PFSK-1 (cell line): ENCODE data around the gene GPR39.

Experiments used
- FOXP2 ChIP-seq: optimal IDR thresholded peaks from 2 replicates; pipeline ENCODE3; 2011; ENCODE audit warnings: borderline replicate concordance, control low read depth, inconsistent platforms; ENCODE audit not compliant: insufficient read depth; ENCODE audit errors: extremely low read length, extremely low read depth
- POLR2AphosphoS5 ChIP-seq: IDR thresholded peaks from 2 replicates; pipeline ENCODE4 v1.6.1; 2012; ENCODE audit warnings: low read depth, mild to moderate bottlenecking, control low read depth, low read length, moderate library complexity
- SIN3A ChIP-seq: IDR thresholded peaks from 2 replicates; pipeline ENCODE4 v1.6.1; 2012; ENCODE audit warnings: mild to moderate bottlenecking, low read length, moderate library complexity, borderline replicate concordance; ENCODE audit not compliant: insufficient read depth
- TAF1 ChIP-seq: IDR thresholded peaks from 2 replicates; pipeline ENCODE4 v1.6.1; 2012; ENCODE audit warnings: low read length, control low read depth, borderline replicate concordance; ENCODE audit not compliant: insufficient read depth
- TF ChIP-seq, protein P1 (sequence below), 2 experiments: IDR thresholded peaks; 2 replicates each; pipeline versions ENCODE4 v1.6.1 to v1.8.0; 2011 to 2012; ENCODE audit warnings: low read depth in 2 of 2, low read length in 2 of 2, control low read depth in 1 of 2, inconsistent platforms in 1 of 2, mild to moderate bottlenecking in 1 of 2, moderate library complexity in 1 of 2; ENCODE audit not compliant: insufficient read depth in 1 of 2

The GPR39 gene

DNA sequence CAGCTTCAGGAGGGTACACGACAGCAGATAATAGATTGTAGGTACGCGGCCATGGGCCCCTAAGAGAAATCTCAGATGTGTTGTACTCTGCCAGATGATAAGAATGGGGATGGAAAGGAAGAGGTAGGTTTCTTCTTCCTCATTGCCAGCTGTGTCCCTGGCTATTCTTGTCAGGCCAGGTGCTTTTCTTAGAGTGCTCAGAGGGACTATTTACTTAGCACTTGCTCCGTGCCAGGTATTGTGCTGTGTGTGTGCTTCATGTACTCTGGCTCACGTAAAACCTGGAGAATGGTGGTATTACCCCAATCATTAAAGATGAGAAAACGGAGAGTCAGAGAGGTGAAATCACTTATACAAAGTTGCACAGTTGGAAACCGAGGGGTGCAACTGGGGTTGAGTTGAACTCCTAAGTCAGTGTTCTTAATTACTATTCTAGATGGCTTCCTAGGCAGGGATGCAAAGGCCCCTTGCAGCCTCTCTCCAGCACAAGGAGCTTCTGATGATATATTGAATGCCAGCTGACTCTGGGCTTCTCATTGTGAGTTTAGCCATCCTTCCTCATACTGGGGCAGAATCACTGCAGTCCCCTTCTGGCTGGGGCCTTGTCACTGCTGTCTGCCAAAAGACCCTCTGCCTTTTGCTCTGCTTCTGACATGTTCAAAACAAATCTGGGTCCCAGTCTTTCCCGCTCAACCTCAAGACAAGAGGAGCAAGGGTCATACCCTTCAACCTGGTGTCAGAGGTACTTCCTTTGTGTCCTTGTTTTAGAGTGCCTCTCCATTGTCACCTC is 192.7 kb downstream of the GPR39 start:
- TF ChIP-seq TAF1, result no peak
- TF ChIP-seq SIN3A, result no peak
- TF ChIP-seq POLR2AphosphoS5, result no peak
- no peak for TF ChIP-seq FOXP2
- TF ChIP-seq, protein P1, sequence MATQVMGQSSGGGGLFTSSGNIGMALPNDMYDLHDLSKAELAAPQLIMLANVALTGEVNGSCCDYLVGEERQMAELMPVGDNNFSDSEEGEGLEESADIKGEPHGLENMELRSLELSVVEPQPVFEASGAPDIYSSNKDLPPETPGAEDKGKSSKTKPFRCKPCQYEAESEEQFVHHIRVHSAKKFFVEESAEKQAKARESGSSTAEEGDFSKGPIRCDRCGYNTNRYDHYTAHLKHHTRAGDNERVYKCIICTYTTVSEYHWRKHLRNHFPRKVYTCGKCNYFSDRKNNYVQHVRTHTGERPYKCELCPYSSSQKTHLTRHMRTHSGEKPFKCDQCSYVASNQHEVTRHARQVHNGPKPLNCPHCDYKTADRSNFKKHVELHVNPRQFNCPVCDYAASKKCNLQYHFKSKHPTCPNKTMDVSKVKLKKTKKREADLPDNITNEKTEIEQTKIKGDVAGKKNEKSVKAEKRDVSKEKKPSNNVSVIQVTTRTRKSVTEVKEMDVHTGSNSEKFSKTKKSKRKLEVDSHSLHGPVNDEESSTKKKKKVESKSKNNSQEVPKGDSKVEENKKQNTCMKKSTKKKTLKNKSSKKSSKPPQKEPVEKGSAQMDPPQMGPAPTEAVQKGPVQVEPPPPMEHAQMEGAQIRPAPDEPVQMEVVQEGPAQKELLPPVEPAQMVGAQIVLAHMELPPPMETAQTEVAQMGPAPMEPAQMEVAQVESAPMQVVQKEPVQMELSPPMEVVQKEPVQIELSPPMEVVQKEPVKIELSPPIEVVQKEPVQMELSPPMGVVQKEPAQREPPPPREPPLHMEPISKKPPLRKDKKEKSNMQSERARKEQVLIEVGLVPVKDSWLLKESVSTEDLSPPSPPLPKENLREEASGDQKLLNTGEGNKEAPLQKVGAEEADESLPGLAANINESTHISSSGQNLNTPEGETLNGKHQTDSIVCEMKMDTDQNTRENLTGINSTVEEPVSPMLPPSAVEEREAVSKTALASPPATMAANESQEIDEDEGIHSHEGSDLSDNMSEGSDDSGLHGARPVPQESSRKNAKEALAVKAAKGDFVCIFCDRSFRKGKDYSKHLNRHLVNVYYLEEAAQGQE (IDR thresholded peaks at IDR 0.05; ENCODE audit: insufficient read depth in 1 of 2, low read depth in 2 of 2, low read length in 2 of 2), result no peak

DNA sequence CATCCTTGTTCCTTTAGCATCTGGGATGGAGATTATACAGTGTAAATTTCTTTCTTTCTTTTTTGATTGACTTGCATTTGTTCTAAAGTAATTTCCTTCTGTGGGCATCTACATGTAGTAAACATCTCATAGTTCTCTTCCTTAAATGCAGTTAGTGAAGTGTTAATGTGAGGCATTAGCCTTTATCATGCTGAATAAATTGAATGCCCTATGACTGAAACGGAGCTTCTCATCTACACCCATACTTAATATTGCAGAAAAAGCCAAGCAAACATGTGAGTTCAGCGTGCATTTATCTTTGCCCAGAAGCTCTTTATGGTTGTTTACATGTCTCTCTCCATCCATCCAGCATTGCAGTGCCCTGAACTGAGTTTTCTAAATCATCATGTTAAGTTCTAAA is 195.1 kb downstream of the GPR39 start:
- no peak for TF ChIP-seq POLR2AphosphoS5
- no peak for TF ChIP-seq FOXP2
- no peak for TF ChIP-seq TAF1
- no peak for TF ChIP-seq SIN3A
- TF ChIP-seq, protein P1 (IDR thresholded peaks at IDR 0.05; ENCODE audit: insufficient read depth in 1 of 2, low read depth in 2 of 2, low read length in 2 of 2), result no peak

DNA sequence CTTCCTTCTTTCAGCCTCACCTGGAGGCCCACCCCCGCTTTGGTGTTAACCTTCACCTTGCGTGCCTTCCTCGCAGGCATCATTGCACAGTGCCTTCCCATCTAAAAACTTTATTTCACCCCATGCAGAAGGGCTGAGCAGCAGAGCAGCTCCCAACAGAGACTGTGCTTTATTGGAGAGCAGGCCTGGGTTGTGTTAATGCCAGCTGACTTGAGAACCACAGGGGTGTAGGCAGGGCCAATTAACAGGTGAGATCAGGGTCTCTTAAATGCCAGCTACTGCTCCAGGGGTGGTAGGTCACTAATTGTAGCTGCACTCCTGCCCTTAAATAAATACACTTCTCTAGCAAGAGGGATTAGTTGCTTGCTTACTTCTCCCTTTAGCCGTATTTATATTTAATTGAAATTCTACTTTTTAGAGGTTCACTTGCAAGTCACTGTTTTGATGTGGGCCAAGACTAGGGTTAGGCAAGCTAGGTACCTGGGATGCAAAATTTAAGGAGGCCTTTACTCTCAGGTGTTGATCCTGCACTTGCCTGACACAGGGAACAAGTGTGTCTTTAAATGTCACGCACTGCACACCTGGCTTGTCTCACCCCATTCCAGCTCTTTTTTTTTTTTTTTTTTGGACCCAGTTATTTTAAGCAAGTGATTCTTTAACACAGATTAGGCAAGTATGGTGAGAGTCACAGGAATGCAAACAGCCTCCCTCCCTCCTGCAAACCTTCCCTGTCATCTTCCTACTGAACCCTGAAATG is 198.9 kb downstream of the GPR39 start:
- TF ChIP-seq, protein P1 (IDR thresholded peaks at IDR 0.05; ENCODE audit: insufficient read depth in 1 of 2, low read depth in 2 of 2, low read length in 2 of 2), result no peak
- TF ChIP-seq FOXP2, result no peak
- no peak for TF ChIP-seq SIN3A
- no peak for TF ChIP-seq TAF1
- no peak for TF ChIP-seq POLR2AphosphoS5

DNA sequence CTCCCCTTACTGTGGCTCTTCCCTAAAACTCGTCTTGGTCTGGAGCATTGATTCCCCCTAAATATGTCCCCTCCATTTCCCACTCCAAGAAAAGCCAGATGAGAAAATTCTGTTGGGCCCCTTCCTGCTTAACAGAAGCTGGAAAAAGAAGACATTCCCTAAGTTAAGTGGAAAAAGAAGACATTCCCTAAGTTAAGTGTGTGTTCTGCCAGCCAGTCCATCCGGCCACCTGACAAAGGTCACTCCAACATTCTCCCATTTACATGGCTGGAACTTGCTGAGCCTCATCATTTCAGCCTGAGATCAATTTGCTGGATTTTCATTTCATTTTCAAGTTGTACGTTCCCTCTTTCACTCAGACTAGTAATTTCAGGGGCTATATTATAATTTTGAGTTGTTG is 201.4 kb downstream of the GPR39 start:
- TF ChIP-seq SIN3A, result no peak
- TF ChIP-seq TAF1, result no peak
- TF ChIP-seq, protein P1 (IDR thresholded peaks at IDR 0.05; ENCODE audit: insufficient read depth in 1 of 2, low read depth in 2 of 2, low read length in 2 of 2), result no peak
- no peak for TF ChIP-seq POLR2AphosphoS5
- TF ChIP-seq FOXP2, result no peak
